Measurements from ENCODE around the gene TPSG1. TPM values are rescaled to one million over a fixed set of nuclear protein-coding genes. Genes with fewer than 3 reads are reported as not detected.

TPSG1 gene
- total RNA-seq, 1 experiment from 2014 or later: not detected

DNA sequence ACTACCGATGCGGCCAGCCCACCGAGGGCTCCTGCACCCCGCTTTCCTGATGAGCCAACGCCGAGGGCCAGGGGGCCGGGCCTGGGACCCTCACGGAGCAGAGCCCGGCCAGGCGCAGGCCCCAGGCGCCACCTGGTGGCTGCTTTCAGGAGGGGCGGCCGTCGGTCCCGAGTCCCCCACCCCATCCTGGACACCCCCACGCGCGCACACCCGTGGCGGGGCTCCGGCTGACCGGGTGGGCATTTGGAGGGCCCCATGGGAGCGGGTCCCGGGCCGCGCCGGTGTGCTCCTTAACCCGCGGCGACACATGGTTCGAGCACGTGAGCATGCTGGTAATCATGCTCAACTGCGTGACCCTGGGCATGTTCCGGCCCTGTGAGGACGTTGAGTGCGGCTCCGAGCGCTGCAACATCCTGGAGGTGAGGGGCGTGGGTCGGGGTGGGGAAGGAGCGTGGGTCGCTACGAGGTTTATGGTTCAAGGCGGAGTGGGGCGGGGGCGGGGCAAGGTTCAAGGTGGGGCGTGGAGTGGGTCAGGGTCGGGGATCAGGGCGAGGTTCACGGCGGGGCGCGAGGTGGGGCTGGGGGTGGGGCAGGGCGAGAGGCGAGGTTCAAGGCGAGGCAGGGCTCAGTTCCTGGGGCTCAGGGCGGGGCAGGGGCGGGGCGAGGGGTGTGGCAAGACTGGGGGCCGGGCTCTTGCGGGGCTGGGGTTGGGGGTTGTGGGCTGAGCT lies 30.2 kb downstream of the TPSG1 start:
- no peak overlapping the region for H2BK15ac ChIP-seq (ENCODE audit: low read depth, low read length)
- H3K27me3 Mint-ChIP-seq (ENCODE audit: low read depth): no peaks in the 10 kb centered on the region
- H3K27ac ChIP-seq (ENCODE audit: insufficient read length, low read depth, low read length): no peak overlapping the region
- H2AFZ ChIP-seq (ENCODE audit: low read length): no peak overlapping the region
- H4K20me1 ChIP-seq (ENCODE audit: control insufficient read depth, insufficient read depth, insufficient read length): peaks cover 2% of the 10 kb centered on the region
- H3K9me3 Mint-ChIP-seq: no peaks in the 10 kb centered on the region
- no peak overlapping the region for H3K4me2 ChIP-seq (ENCODE audit: insufficient read depth, insufficient read length, low read length)
- H3K4me3 Mint-ChIP-seq: no peak overlapping the region
- H3K4me1 Mint-ChIP-seq: peaks cover 4 to 13% of the 10 kb centered on the region in 2 experiments; a peak in 3 of 4 replicates
- H3K4me1 ChIP-seq (ENCODE audit: insufficient read depth, low read length): no peaks in the 10 kb centered on the region
- no peak overlapping the region for H4K5ac ChIP-seq (ENCODE audit: insufficient read length, low read depth, low read length)
- H3K23me2 ChIP-seq (ENCODE audit: insufficient read length, low read depth, low read length, poor library complexity, severe bottlenecking): peaks cover 2% of the 10 kb centered on the region
- H2BK20ac ChIP-seq (ENCODE audit: low read depth, low read length, poor library complexity, severe bottlenecking): no peak overlapping the region
- no peak overlapping the region for H2BK12ac ChIP-seq (ENCODE audit: insufficient read length, low read depth, low read length)
- TF ChIP-seq, protein P1, sequence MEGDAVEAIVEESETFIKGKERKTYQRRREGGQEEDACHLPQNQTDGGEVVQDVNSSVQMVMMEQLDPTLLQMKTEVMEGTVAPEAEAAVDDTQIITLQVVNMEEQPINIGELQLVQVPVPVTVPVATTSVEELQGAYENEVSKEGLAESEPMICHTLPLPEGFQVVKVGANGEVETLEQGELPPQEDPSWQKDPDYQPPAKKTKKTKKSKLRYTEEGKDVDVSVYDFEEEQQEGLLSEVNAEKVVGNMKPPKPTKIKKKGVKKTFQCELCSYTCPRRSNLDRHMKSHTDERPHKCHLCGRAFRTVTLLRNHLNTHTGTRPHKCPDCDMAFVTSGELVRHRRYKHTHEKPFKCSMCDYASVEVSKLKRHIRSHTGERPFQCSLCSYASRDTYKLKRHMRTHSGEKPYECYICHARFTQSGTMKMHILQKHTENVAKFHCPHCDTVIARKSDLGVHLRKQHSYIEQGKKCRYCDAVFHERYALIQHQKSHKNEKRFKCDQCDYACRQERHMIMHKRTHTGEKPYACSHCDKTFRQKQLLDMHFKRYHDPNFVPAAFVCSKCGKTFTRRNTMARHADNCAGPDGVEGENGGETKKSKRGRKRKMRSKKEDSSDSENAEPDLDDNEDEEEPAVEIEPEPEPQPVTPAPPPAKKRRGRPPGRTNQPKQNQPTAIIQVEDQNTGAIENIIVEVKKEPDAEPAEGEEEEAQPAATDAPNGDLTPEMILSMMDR (conservative IDR thresholded peaks at IDR 0.05): peak; percentile 92
- H3K14ac ChIP-seq (ENCODE audit: insufficient read depth, low read length): no peak overlapping the region
- H3K79me2 ChIP-seq (ENCODE audit: insufficient read depth, low read length): no peaks in the 10 kb centered on the region
- no peak overlapping the region for H4K91ac ChIP-seq (ENCODE audit: insufficient read length, low read depth, low read length)
- H3K27me3 ChIP-seq (ENCODE audit: insufficient read depth, low read length): no peaks in the 10 kb centered on the region
- no peak overlapping the region for H3K23ac ChIP-seq (ENCODE audit: insufficient read length, low read depth, low read length)
- no CpG with 5 or more reads among the region's 61 CpGs for WGBS (ENCODE audit: extremely low coverage, insufficient read length, low lambda C conversion rate)
- H3K18ac ChIP-seq (ENCODE audit: insufficient read length, low read depth, low read length): no peak overlapping the region
- H3T11ph ChIP-seq (ENCODE audit: low read length): no peak overlapping the region
- H2BK5ac ChIP-seq (ENCODE audit: insufficient read length, low read length): no peak overlapping the region
- H3K56ac ChIP-seq (ENCODE audit: insufficient read length, low read depth, low read length): no peak overlapping the region
- H3K4ac ChIP-seq (ENCODE audit: low read depth, low read length): no peak overlapping the region
- no peak overlapping the region for H4K8ac ChIP-seq (replicated peaks; ENCODE audit: insufficient read length, low read depth, low read length)
- H2AK5ac ChIP-seq (ENCODE audit: insufficient read length, low read length): no peak overlapping the region
- peak; percentile 50 for DNase-seq
- H3K9me3 ChIP-seq (ENCODE audit: control insufficient read depth, low read depth, low read length): no peaks in the 10 kb centered on the region
- no peak overlapping the region for H2BK120ac ChIP-seq (ENCODE audit: low read depth, low read length, poor library complexity, severe bottlenecking)
- peaks cover 0 to 2% (median 0%) of the 10 kb centered on the region in 3 experiments; a peak in 3 of 7 replicates for H3K36me3 Mint-ChIP-seq (ENCODE audit: insufficient read depth in 1 of 3, low read depth in 3 of 3)
- no peak overlapping the region for H3K9ac ChIP-seq (ENCODE audit: extremely low read depth, insufficient read length, low read length)
- no peaks in the 10 kb centered on the region for H3K79me1 ChIP-seq (ENCODE audit: insufficient read depth, low read depth, low read length, poor library complexity, severe bottlenecking)
- no peak overlapping the region for H3K27ac Mint-ChIP-seq

All from H9 (cell line).